K562 (cell line): ENCODE results near the gene SERPINH1. TPM values are rescaled to one million over a fixed set of nuclear protein-coding genes. Genes with fewer than 3 reads are reported as not detected.

Experiments used
- CBX8 ChIP-seq: fragments of 200-600 bp; sonication (generic); IDR thresholded peaks from 2 replicates; pipeline ENCODE4 v1.6.1; 2012; ENCODE audit warnings: borderline replicate concordance, mixed run types, low read depth, mild to moderate bottlenecking, moderate library complexity, mixed read lengths, low read length, control low read depth, inconsistent platforms; ENCODE audit not compliant: poor library complexity, severe bottlenecking; ENCODE audit errors: extremely low read depth
- CCNT2 ChIP-seq: IDR thresholded peaks from 2 replicates; pipeline ENCODE4 v1.6.1; 2011; ENCODE audit warnings: borderline replicate concordance, low read depth, mild to moderate bottlenecking, moderate library complexity, mixed read lengths, low read length; ENCODE audit not compliant: insufficient read length; ENCODE audit errors: extremely low read depth
- CEBPB ChIP-seq: fragments of 450-650 bp; IDR thresholded peaks from 2 replicates; pipeline ENCODE4 v1.6.1; 2016; ENCODE audit warnings: missing genetic modification characterization, missing compliant biosample characterization
- CREM ChIP-seq: IDR thresholded peaks from 2 replicates; pipeline ENCODE4 v1.6.1; 2014; ENCODE audit warnings: antibody characterized with exemption, low read depth
- FOXK2 ChIP-seq, 2 experiments: fragments of 450-650 bp; IDR thresholded peaks in 1 of 2; conservative IDR thresholded peaks in 1 of 2; 2 replicates each; pipeline ENCODE4 v1.6.1; 2016; ENCODE audit warnings: low read depth in 2 of 2, mild to moderate bottlenecking in 1 of 2
- GTF2E2 ChIP-seq: fragments of 200-800 bp; sonication (Bioruptor generic); IDR thresholded peaks from 2 replicates; pipeline ENCODE4 v1.6.1; 2016; ENCODE audit warnings: missing genetic modification characterization, missing compliant biosample characterization
- HCFC1 ChIP-seq: IDR thresholded peaks from 2 replicates; pipeline ENCODE4 v1.6.1; 2012; ENCODE audit warnings: low read depth, low read length, improper control_type of control experiment
- HNRNPLL ChIP-seq: fragments of 200-400 bp; formaldehyde crosslinking; IDR thresholded peaks from 2 replicates; pipeline ENCODE4 v1.6.1; 2017; ENCODE audit warnings: low read length, low read depth, mild to moderate bottlenecking; ENCODE audit not compliant: poor library complexity, severe bottlenecking
- JUND ChIP-seq, 2 experiments: IDR thresholded peaks; 2 replicates in 1 of 2; 3 replicates in 1 of 2; pipeline ENCODE4 v1.6.1; 2011; ENCODE audit warnings: borderline replicate concordance in 2 of 2, low read depth in 2 of 2, low read length in 2 of 2, improper control_type of control experiment in 1 of 2, missing biosample characterization in 1 of 2, missing genetic modification characterization in 1 of 2, missing genetic modification reagents in 1 of 2
- MCM2 ChIP-seq: fragments of 450-650 bp; IDR thresholded peaks from 2 replicates; pipeline ENCODE4 v1.6.1; 2017; ENCODE audit warnings: low read depth, mild to moderate bottlenecking
- MIER1 ChIP-seq: fragments of 450-650 bp; IDR thresholded peaks from 2 replicates; pipeline ENCODE4 v1.6.1; 2016; ENCODE audit warnings: antibody characterized with exemption, mild to moderate bottlenecking, low read depth
- NR4A1 ChIP-seq, 2 experiments: fragments of 250-450 bp in 1 of 2; fragments of 450-650 bp in 1 of 2; sonication (Bioruptor Pico) in 1 of 2; IDR thresholded peaks; 2 replicates each; pipeline versions ENCODE4 v1.4.0 to v1.6.1; 2016 to 2020; ENCODE audit warnings: mild to moderate bottlenecking in 2 of 2, missing compliant biosample characterization in 1 of 2, missing genetic modification characterization in 1 of 2, moderate library complexity in 1 of 2
- PHB2 ChIP-seq: fragments of 450-650 bp; IDR thresholded peaks from 2 replicates; pipeline ENCODE4 v1.6.1; 2017; ENCODE audit warnings: low read depth
- RBFOX2 ChIP-seq: fragments of 200-400 bp; formaldehyde crosslinking; IDR thresholded peaks from 2 replicates; pipeline ENCODE4 v1.6.1; 2017; ENCODE audit warnings: low read depth, mild to moderate bottlenecking, low read length, moderate library complexity
- SMAD3 ChIP-seq: fragments of 450-650 bp; formaldehyde crosslinking; conservative IDR thresholded peaks from 2 replicates; pipeline ENCODE4 v1.4.0; 2020; ENCODE audit warnings: mild to moderate bottlenecking
- SMARCA4 ChIP-seq: fragments of 450-650 bp; IDR thresholded peaks from 2 replicates; pipeline ENCODE4 v1.6.1; 2016
- SOX6 ChIP-seq: fragments of 450-650 bp; IDR thresholded peaks from 2 replicates; pipeline ENCODE4 v1.6.1; 2014; ENCODE audit warnings: mild to moderate bottlenecking
- ZNF174 ChIP-seq: fragments of 250-450 bp; sonication (Bioruptor Pico); IDR thresholded peaks from 2 replicates; pipeline ENCODE4 v1.4.0; 2020; ENCODE audit warnings: mild to moderate bottlenecking
- ZNF354B ChIP-seq: fragments of 250-450 bp; sonication (Bioruptor Pico); IDR thresholded peaks from 2 replicates; pipeline ENCODE4 v1.4.0; 2020
- ZNF384 ChIP-seq: IDR thresholded peaks from 2 replicates; pipeline ENCODE4 v1.6.1; 2012; ENCODE audit warnings: low read depth, low read length, improper control_type of control experiment
- ZNF41 ChIP-seq: fragments of 250-450 bp; sonication (Bioruptor Pico); conservative IDR thresholded peaks from 2 replicates; pipeline ENCODE4 v1.4.0; 2020; ENCODE audit warnings: mild to moderate bottlenecking
- ZNF586 ChIP-seq: fragments of 450-650 bp; formaldehyde crosslinking; conservative IDR thresholded peaks from 2 replicates; pipeline ENCODE4 v1.4.0; 2020; ENCODE audit warnings: mild to moderate bottlenecking, moderate library complexity
- ZNF699 ChIP-seq: fragments of 250-450 bp; sonication (Bioruptor Pico); IDR thresholded peaks from 2 replicates; pipeline ENCODE4 v1.8.0; 2021; ENCODE audit warnings: mild to moderate bottlenecking, moderate library complexity; ENCODE audit not compliant: insufficient replicate concordance
- ZNF75A ChIP-seq: fragments of 450-650 bp; formaldehyde crosslinking; IDR thresholded peaks from 2 replicates; pipeline ENCODE4 v1.4.0; 2020; ENCODE audit warnings: mild to moderate bottlenecking
- polyA plus RNA-seq, 8 experiments: library from polyadenylated mRNA; depleted of rRNA in 4 of 8; stranded (reverse) in 5 of 8; unstranded in 3 of 8; fragments of >200 nt; fragmentation: Nextera tagmentation in 2 of 8; fragmentation: Illumina TruSeq in 1 of 8; extraction: Ambion mirVana in 2 of 8; extraction: Trizol in 1 of 8; gene quantifications; 2 replicates each; pipeline versions ENCODE4 v1.2.1 to v1.2.3, GENCODE V29; 2011 to 2014; ENCODE audit warnings: inconsistent platforms in 1 of 8, missing spikeins in 1 of 8
- total RNA-seq, 7 experiments: library from RNA; depleted of rRNA in 6 of 7; stranded (reverse); fragments of >200 nt in 6 of 7; fragmentation: Illumina TruSeq in 2 of 7; extraction: Trizol in 2 of 7; gene quantifications; 2 replicates each; pipeline versions ENCODE4 v1.2.1 to v1.2.3, GENCODE V29; 2011 to 2021; ENCODE audit warnings: low replicate concordance in 1 of 7
- TF ChIP-seq, protein P1 (sequence below): sonication (generic); formaldehyde crosslinking; IDR thresholded peaks from 2 replicates; pipeline ENCODE4 v1.5.0; 2020; ENCODE audit warnings: missing genetic modification reagents
- TF ChIP-seq, protein P2 (sequence below): IDR thresholded peaks from 2 replicates; pipeline ENCODE4 v1.6.1; 2012; ENCODE audit warnings: low read depth, low read length, improper control_type of control experiment, borderline replicate concordance

SERPINH1 gene
- total and polyA plus RNA-seq, 9 of the 15 experiments (the other 6 are each of a cell fraction or from before 2014, with no cell fraction given): 2.8 to 106 (median 67.9) TPM

DNA sequence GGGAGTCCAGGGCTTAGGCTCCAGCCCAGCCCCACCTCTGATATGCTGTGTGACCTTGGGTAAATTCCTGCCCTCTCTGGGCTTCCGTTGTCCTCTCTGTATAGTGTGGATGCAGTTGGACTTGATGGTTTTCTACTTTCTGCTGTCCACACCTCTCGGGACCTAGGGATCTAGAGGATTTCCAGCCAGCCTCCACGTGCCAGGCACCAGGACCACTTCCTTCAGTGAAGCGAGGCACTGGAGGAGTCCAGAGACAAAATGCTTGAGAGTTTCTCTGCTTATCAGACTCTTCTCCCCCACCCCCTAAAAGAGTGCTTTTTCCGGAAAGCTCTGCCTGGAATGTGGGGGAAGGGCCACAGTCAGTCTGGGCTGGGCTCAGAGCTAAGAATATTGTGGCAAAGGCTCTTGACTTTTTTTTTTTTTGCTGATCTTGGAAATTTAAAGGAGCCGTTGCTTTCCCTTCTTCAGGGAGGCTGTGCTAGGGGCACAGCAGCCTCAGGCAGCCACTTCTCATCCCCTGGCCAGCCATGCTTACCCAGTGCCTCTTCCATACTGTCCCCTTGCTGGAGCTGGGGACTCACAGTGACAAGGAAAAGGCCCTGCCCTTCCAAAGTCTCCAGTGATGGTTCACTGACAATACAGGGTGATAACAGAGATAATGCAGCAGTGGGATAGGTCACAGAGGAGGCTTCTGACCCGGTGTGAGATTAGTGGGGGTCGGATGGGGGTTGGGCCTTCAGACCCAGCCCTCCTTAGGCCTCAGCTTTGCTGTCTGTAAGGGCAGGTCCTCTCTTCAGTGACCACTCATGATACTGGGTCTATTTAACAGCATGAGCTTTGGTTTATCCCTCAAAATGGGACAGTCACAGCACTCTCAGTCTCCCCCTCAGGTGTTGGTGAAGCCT lies 2.9 kb upstream of the SERPINH1 start (continued):
- TF ChIP-seq CCNT2: no peak
- TF ChIP-seq ZNF699 (CRISPR knock-in tag): no peak
- TF ChIP-seq GTF2E2: no peak
- TF ChIP-seq CBX8: no peak
- peak; percentile 39; the same call in 1 of the 2 replicates for TF ChIP-seq SOX6
- TF ChIP-seq CREM: no peak
- no peak for TF ChIP-seq HCFC1
- no peak for TF ChIP-seq MCM2
- TF ChIP-seq HNRNPLL: no peak
- TF ChIP-seq ZNF174 (CRISPR knock-in tag): no peak
- no peak for TF ChIP-seq ZNF354B (CRISPR knock-in tag)
- peak; percentile 95 for TF ChIP-seq ZNF384
- TF ChIP-seq, protein P1, sequence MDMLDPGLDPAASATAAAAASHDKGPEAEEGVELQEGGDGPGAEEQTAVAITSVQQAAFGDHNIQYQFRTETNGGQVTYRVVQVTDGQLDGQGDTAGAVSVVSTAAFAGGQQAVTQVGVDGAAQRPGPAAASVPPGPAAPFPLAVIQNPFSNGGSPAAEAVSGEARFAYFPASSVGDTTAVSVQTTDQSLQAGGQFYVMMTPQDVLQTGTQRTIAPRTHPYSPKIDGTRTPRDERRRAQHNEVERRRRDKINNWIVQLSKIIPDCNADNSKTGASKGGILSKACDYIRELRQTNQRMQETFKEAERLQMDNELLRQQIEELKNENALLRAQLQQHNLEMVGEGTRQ (CRISPR knock-in tag): no peak
- TF ChIP-seq ZNF41 (CRISPR knock-in tag): no peak
- no peak for TF ChIP-seq NR4A1 (CRISPR knock-in tag; IDR thresholded peaks at IDR 0.05)
- TF ChIP-seq NR4A1 (tag; IDR thresholded peaks at IDR 0.05): no peak
- no peak for TF ChIP-seq SMAD3 (CRISPR knock-in tag)
- TF ChIP-seq FOXK2 (conservative IDR thresholded peaks at IDR 0.05 in 1 of 2, IDR thresholded peaks at IDR 0.05 in 1 of 2; ENCODE audit: low read depth in 2 of 2): no peak
- TF ChIP-seq PHB2: no peak
- peak; percentile 11; the same call in 1 of the 2 replicates for TF ChIP-seq RBFOX2
- peak; percentile 62; the same call in 1 of the 2 replicates for TF ChIP-seq SMARCA4
- TF ChIP-seq MIER1: peak; percentile 50; the same call in 1 of the 2 replicates
- no peak for TF ChIP-seq ZNF75A (CRISPR knock-in tag)
- no peak for TF ChIP-seq CEBPB (tag)
- TF ChIP-seq, protein P2, sequence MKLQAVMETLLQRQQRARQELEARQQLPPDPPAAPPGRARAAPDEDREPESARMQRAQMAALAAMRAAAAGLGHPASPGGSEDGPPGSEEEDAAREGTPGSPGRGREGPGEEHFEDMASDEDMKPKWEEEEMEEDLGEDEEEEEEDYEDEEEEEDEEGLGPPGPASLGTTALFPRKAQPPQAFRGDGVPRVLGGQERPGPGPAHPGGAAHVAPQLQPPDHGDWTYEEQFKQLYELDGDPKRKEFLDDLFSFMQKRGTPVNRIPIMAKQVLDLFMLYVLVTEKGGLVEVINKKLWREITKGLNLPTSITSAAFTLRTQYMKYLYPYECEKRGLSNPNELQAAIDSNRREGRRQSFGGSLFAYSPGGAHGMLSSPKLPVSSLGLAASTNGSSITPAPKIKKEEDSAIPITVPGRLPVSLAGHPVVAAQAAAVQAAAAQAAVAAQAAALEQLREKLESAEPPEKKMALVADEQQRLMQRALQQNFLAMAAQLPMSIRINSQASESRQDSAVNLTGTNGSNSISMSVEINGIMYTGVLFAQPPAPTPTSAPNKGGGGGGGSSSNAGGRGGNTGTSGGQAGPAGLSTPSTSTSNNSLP: 0 out of 2 replicates have a peak, but pooled peaks have one; percentile 14
- TF ChIP-seq JUND (IDR thresholded peaks at IDR 0.05; ENCODE audit: borderline replicate concordance, low read depth, low read length): peak; percentile 34; the same call in 1 of the 2 replicates
- no peak; the same call in 2 of the 3 replicates for TF ChIP-seq JUND (tag; IDR thresholded peaks at IDR 0.05; ENCODE audit: borderline replicate concordance, low read depth, low read length)
- TF ChIP-seq ZNF586 (CRISPR knock-in tag): no peak
